COLO829 (cell line): ENCODE measurements around the gene ERBB2.

Experiments
- DNase-seq: peaks from one replicate; pipeline ENCODE4 v3.0.0; 2012; ENCODE audit warnings: low spot score

The ERBB2 gene

GRCh38 chr17:39699818-39700147 is at the start of gene ERBB2:
Gene ERBB2, plus strand, starts transcription at chr17:39700064. Its CDS starts 175 bp downstream, at chr17:39700239.
- DNase-seq, result peak; percentile 72

GRCh38 chr17:39650121-39650579 is 49.7 kb upstream of the ERBB2 start:
- DNase-seq, result no peak

- DNase-seq, result no peak
Observed at GRCh38 chr17:39651923-39652586, 47.8 kb upstream of the ERBB2 start.

- DNase-seq, result no peak
Observed at GRCh38 chr17:39652587-39653315, 47.1 kb upstream of the ERBB2 start.

GRCh38 chr17:39653316-39653661 is 46.6 kb upstream of the ERBB2 start:
- DNase-seq, result no peak

GRCh38 chr17:39653662-39654331 is 46.1 kb upstream of the ERBB2 start:
- DNase-seq, result peak; percentile 70

GRCh38 chr17:39655105-39655504 is 44.8 kb upstream of the ERBB2 start:
- DNase-seq, result no peak

GRCh38 chr17:39658346-39658745 is 41.5 kb upstream of the ERBB2 start:
- no peak for DNase-seq

- no peak for DNase-seq
Observed at GRCh38 chr17:39658760-39659159, 41.1 kb upstream of the ERBB2 start.

GRCh38 chr17:39659279-39660010 is 40.4 kb upstream of the ERBB2 start:
- DNase-seq, result no peak

GRCh38 chr17:39660011-39660360 is 39.9 kb upstream of the ERBB2 start:
- no peak for DNase-seq

- DNase-seq, result no peak
Observed at GRCh38 chr17:39660397-39661385, 39.2 kb upstream of the ERBB2 start.

GRCh38 chr17:39661744-39662541 is 37.9 kb upstream of the ERBB2 start:
- no peak for DNase-seq

GRCh38 chr17:39662551-39663339 is 37.1 kb upstream of the ERBB2 start:
- DNase-seq, result no peak

- DNase-seq, result no peak
Observed at GRCh38 chr17:39663340-39663687, 36.5 kb upstream of the ERBB2 start.

GRCh38 chr17:39663688-39664580 is 35.9 kb upstream of the ERBB2 start:
- no peak for DNase-seq

GRCh38 chr17:39664581-39665561 is 35.0 kb upstream of the ERBB2 start, which contains the start of gene TCAP:
Gene TCAP, plus strand, starts transcription at chr17:39665349. Its CDS starts 11 bp downstream, at chr17:39665360.
- DNase-seq, result no peak
